ENCODE measurements around the gene PYGO2.
"Not testable (repeated sequence)": the region's sequence is repeated elsewhere in the genome, so short reads cannot be mapped to it uniquely, and the experiment has no call there.

Gene PYGO2

GRCh38 chr1:155000411-155000725 is 38.8 kb upstream of the PYGO2 start:
- DNase-seq (ENCODE audit: low read depth): no peak

GRCh38 chr1:154999571-155000410 is 38.2 kb upstream of the PYGO2 start:
- DNase-seq (ENCODE audit: low read depth): peak; percentile 51

GRCh38 chr1:154998818-154999570 is 37.4 kb upstream of the PYGO2 start:
- peak; percentile 55 for DNase-seq (ENCODE audit: low read depth)

- DNase-seq (ENCODE audit: low read depth): no peak
Measured at GRCh38 chr1:154998201-154998780, 36.7 kb upstream of the PYGO2 start.

GRCh38 chr1:154996966-154997701 is 35.6 kb upstream of the PYGO2 start:
- no peak for DNase-seq (ENCODE audit: low read depth)

- DNase-seq (ENCODE audit: low read depth): not testable (repeated sequence)
Measured at GRCh38 chr1:154995301-154995983, 33.9 kb upstream of the PYGO2 start.

GRCh38 chr1:154994591-154994990 is 33.0 kb upstream of the PYGO2 start:
- no peak for DNase-seq (ENCODE audit: low read depth)

- no peak for DNase-seq (ENCODE audit: low read depth)
Measured at GRCh38 chr1:154994269-154994587, 32.6 kb upstream of the PYGO2 start.

GRCh38 chr1:154993572-154994268 is 32.1 kb upstream of the PYGO2 start, which contains the start of gene LENEP:
TSS of gene LENEP (plus strand) at chr1:154993586. CDS start at chr1:154993608, 22 bp downstream.
- no peak for DNase-seq (ENCODE audit: low read depth)

- no peak for DNase-seq (ENCODE audit: low read depth)
Measured at GRCh38 chr1:154992721-154993571, 31.4 kb upstream of the PYGO2 start.

- no peak for DNase-seq (ENCODE audit: low read depth)
Measured at GRCh38 chr1:154990276-154990675, 28.7 kb upstream of the PYGO2 start.

GRCh38 chr1:154989195-154989860 is 27.7 kb upstream of the PYGO2 start:
- no peak for DNase-seq (ENCODE audit: low read depth)

GRCh38 chr1:154988058-154988954 is 26.7 kb upstream of the PYGO2 start:
- no peak for DNase-seq (ENCODE audit: low read depth)

GRCh38 chr1:154987326-154987725 is 25.7 kb upstream of the PYGO2 start:
- no peak for DNase-seq (ENCODE audit: low read depth)

- not testable (repeated sequence) for DNase-seq (ENCODE audit: low read depth)
Measured at GRCh38 chr1:154986736-154987135, 25.2 kb upstream of the PYGO2 start.

- DNase-seq (ENCODE audit: low read depth): no peak
Measured at GRCh38 chr1:154983776-154984466, 22.3 kb upstream of the PYGO2 start.

- DNase-seq (ENCODE audit: low read depth): peak; percentile 96
Measured at GRCh38 chr1:154982897-154983648, 21.5 kb upstream of the PYGO2 start, which contains the start of gene FLAD1. TSS of gene FLAD1 (plus strand) at chr1:154983344. CDS start at chr1:154983695, 351 bp downstream.
